IPS-15b (cell line): ENCODE data around the gene MRNIP.

Experiments
- H3K27me3 ChIP-seq: one replicate; pipeline ENCODE4 v1.6.1; 2013; ENCODE audit warnings: low read length; ENCODE audit not compliant: control insufficient read depth, insufficient read depth
- H3K36me3 ChIP-seq: one replicate; pipeline ENCODE4 v1.6.1; 2013; ENCODE audit warnings: low read length; ENCODE audit not compliant: control insufficient read depth, insufficient read depth
- H3K4me1 ChIP-seq: one replicate; pipeline ENCODE4 v1.6.1; 2013; ENCODE audit warnings: mild to moderate bottlenecking, low read length; ENCODE audit not compliant: control insufficient read depth, insufficient read depth
- H3K4me3 ChIP-seq: one replicate; pipeline ENCODE4 v1.5.1; 2013; ENCODE audit warnings: low read depth, low read length
- H3K9ac ChIP-seq: one replicate; pipeline ENCODE4 v1.6.1; 2013; ENCODE audit warnings: low read depth, mild to moderate bottlenecking, low read length
- H3K9me3 ChIP-seq: one replicate; pipeline ENCODE4 v1.6.1; 2013; ENCODE audit warnings: mild to moderate bottlenecking, low read length; ENCODE audit not compliant: control insufficient read depth, insufficient read depth

The MRNIP gene

GRCh38 chr5:179833056-179833708 lies 25.4 kb downstream of the MRNIP start:
- Histone ChIP-seq H3K36me3 (peaks cover 57% of the 10 kb centered on the region), H3K4me1 (peaks cover 5% of the 10 kb centered on the region), H3K4me3 (no peak overlapping the region), H3K9me3 (no peaks in the 10 kb centered on the region), H3K9ac (no peak overlapping the region), H3K27me3 (no peaks in the 10 kb centered on the region)

GRCh38 chr5:179832039-179832745 lies 26.4 kb downstream of the MRNIP start:
- H3K4me3 ChIP-seq, result no peak overlapping the region
- no peak overlapping the region for H3K9ac ChIP-seq
- H3K4me1 ChIP-seq, result peaks cover 5% of the 10 kb centered on the region
- peaks cover 48% of the 10 kb centered on the region for H3K36me3 ChIP-seq
- no peaks in the 10 kb centered on the region for H3K27me3 ChIP-seq
- no peaks in the 10 kb centered on the region for H3K9me3 ChIP-seq

- Histone ChIP-seq H3K9ac (no peak overlapping the region), H3K27me3 (no peaks in the 10 kb centered on the region), H3K4me1 (peaks cover 5% of the 10 kb centered on the region), H3K9me3 (no peaks in the 10 kb centered on the region), H3K4me3 (no peak overlapping the region), H3K36me3 (peaks cover 42% of the 10 kb centered on the region)
Observed at GRCh38 chr5:179830818-179831468, 27.7 kb downstream of the MRNIP start.

GRCh38 chr5:179829732-179830435 lies 28.7 kb downstream of the MRNIP start:
- no peaks in the 10 kb centered on the region for H3K9me3 ChIP-seq
- H3K9ac ChIP-seq, result no peak overlapping the region
- H3K4me1 ChIP-seq, result peaks cover 5% of the 10 kb centered on the region
- H3K4me3 ChIP-seq, result no peak overlapping the region
- peaks cover 52% of the 10 kb centered on the region for H3K36me3 ChIP-seq
- H3K27me3 ChIP-seq, result no peaks in the 10 kb centered on the region

- Histone ChIP-seq H3K4me1 (peaks cover 5% of the 10 kb centered on the region), H3K9me3 (no peaks in the 10 kb centered on the region), H3K27me3 (no peaks in the 10 kb centered on the region), H3K4me3 (no peak overlapping the region), H3K9ac (no peak overlapping the region), H3K36me3 (peaks cover 59% of the 10 kb centered on the region)
Observed at GRCh38 chr5:179828756-179829421, 29.7 kb downstream of the MRNIP start.

GRCh38 chr5:179827680-179828079 lies 30.9 kb downstream of the MRNIP start:
- Histone ChIP-seq H3K4me1 (peaks cover 9% of the 10 kb centered on the region), H3K9ac (no peak overlapping the region), H3K36me3 (peaks cover 59% of the 10 kb centered on the region), H3K27me3 (no peaks in the 10 kb centered on the region), H3K9me3 (no peaks in the 10 kb centered on the region), H3K4me3 (no peak overlapping the region)

GRCh38 chr5:179825655-179826182 lies 32.9 kb downstream of the MRNIP start:
- no peak overlapping the region for H3K4me3 ChIP-seq
- no peak overlapping the region for H3K9ac ChIP-seq
- no peaks in the 10 kb centered on the region for H3K9me3 ChIP-seq
- peaks cover 10% of the 10 kb centered on the region for H3K4me1 ChIP-seq
- H3K36me3 ChIP-seq, result peaks cover 47% of the 10 kb centered on the region
- no peaks in the 10 kb centered on the region for H3K27me3 ChIP-seq

GRCh38 chr5:179824745-179825112 lies 33.9 kb downstream of the MRNIP start:
- Histone ChIP-seq H3K4me1 (peaks cover 17% of the 10 kb centered on the region), H3K36me3 (peaks cover 46% of the 10 kb centered on the region), H3K4me3 (no peak overlapping the region), H3K27me3 (no peaks in the 10 kb centered on the region), H3K9ac (no peak overlapping the region), H3K9me3 (no peaks in the 10 kb centered on the region)

- no peaks in the 10 kb centered on the region for H3K9me3 ChIP-seq
- no peak overlapping the region for H3K9ac ChIP-seq
- peaks cover 20% of the 10 kb centered on the region for H3K4me1 ChIP-seq
- no peaks in the 10 kb centered on the region for H3K27me3 ChIP-seq
- peaks cover 46% of the 10 kb centered on the region for H3K36me3 ChIP-seq
- H3K4me3 ChIP-seq, result no peak overlapping the region
Observed at GRCh38 chr5:179823937-179824744, 34.5 kb downstream of the MRNIP start.

- peaks cover 41% of the 10 kb centered on the region for H3K36me3 ChIP-seq
- H3K9ac ChIP-seq, result peak overlapping the region; percentile 70
- peaks cover 14% of the 10 kb centered on the region for H3K4me1 ChIP-seq
- H3K9me3 ChIP-seq, result no peaks in the 10 kb centered on the region
- no peaks in the 10 kb centered on the region for H3K27me3 ChIP-seq
- peak overlapping the region; percentile 71 for H3K4me3 ChIP-seq
Observed at GRCh38 chr5:179822444-179822990, 36.1 kb downstream of the MRNIP start.
